NOMO-1 treated with DMSO at 0.1 percent for 48 hours (cell line): Measurements from ENCODE around the gene BTBD17.
A peak's percentile ranks its signal among the peaks of the same experiment; 100 is the strongest.

Experiments used
- DNase-seq: peaks from one replicate; lab custom pipeline; 2025; ENCODE audit not compliant: unreplicated experiment; lab: John Stamatoyannopoulos, UW

Gene BTBD17

DNA sequence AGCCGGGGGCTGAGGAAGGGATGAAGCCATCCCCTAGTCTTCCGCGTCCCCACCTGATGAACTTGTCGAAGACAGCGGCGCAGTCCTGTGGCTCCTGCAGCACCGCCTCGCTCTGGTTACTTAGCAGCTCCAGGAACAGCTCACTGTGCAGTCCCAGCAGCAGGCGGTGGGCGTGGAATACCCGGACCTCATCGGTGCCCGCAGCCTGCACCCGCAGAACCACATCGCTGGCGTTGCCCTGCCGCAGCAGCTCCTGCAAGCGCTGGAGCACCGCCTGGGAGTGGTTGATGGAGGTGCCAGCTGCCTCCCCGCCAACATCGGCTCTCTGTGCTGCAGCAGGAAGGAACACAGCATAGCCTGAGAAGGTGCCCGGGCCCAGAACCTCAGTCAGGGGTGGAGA, 1.8 kb downstream of the BTBD17 start:
- no peak for DNase-seq

DNA sequence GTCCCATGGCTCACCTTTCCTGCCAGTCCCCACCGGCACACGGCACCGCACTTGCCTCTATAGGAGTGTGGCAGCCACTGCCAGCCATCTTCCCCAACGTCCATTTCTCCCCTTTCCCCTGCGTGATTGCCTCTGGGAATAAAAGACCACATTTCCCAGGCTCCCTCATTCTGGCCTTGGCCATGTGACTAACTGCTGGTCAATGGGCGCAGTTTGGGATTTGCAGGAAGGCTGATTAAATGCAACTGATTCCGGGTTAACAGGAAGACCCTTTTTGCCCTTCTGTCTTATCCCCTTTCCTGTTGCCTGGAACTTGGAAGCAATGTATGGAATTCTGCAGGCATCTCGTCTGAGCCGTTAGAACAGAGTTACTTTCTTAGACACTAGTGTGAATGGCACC, 3.0 kb downstream of the BTBD17 start:
- DNase-seq, result no peak

DNA sequence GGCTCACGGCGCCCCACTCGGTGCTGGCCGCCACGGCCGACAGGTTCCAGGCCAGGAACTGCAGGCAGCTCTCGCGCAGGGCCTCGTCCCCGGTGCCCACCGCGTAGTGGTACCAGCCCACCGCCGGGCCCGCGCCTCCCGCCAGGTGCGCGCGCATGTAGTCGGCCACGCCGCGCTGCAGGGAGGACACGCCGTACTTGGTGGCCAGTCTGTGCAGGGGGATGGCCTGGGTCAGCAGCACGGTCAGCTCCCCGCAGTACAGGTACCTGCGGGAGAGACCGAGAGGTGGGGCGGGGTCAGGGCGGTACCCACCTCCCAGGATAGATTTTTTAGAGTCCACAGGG, 4.2 kb downstream of the BTBD17 start:
- no peak for DNase-seq

DNA sequence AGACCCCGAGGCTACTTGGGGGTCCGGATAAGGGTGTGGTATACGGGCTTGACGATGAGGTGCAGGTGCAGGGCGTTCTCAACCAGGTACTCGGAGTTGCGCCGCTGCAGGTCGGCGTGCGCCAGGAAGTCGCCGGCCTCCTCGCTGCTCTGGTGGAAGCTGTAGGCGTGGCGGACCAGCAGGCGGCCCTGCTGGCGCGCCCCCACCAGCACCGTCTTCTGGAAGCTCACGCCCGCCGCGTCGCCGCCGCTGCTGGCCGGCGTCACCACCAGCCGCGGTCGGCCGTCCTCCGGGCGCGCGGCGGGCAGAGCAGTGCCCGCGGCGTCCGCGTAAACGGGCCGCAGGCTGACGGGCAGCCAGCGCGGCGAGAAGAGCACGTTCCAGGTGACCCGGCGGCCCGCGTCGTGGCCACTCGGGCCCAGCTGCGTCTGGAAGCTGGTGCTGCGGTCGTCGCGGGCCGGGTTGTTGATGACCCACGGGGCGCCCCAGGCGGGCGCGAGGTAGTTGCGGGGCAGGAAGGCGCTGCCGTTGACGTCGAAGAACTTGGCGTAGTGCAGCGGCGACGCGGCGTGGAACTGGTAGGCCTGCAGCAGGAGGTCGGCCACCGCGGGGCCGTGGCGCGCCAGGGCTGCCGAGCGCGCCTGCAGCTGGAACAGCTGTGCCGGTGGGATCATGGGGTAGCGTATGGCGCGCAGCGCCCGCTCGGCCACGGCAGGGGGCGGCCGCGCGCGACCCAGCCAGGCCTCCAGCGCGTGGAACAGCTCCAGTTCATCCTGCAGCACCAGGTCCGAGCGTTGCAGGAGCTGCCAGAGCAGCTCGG, 4.8 kb downstream of the BTBD17 start:
- DNase-seq, result peak; percentile 32

- no peak for DNase-seq
Observed at GRCh38 chr17:74355065-74355464, 6.6 kb downstream of the BTBD17 start.

DNA sequence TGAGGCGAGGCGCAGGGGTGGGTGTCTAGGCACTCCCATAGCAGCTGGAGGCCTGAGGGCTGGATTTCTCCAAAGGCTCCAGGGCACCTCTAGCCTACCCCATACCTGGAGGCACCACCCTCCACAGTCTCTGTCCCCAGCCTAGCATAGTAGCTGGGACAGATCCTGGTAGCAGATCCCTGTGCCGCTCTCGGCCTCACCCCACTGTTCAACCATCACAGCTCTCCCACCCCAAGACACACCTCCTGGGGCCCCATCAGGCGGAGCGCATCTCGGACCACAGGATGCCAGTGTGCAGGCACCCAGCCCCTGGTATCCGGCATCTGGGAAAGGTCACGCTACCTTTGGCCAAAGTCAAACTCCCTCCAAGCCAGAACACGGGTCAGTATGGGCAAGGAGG, 7.1 kb downstream of the BTBD17 start:
- DNase-seq, result no peak

DNA sequence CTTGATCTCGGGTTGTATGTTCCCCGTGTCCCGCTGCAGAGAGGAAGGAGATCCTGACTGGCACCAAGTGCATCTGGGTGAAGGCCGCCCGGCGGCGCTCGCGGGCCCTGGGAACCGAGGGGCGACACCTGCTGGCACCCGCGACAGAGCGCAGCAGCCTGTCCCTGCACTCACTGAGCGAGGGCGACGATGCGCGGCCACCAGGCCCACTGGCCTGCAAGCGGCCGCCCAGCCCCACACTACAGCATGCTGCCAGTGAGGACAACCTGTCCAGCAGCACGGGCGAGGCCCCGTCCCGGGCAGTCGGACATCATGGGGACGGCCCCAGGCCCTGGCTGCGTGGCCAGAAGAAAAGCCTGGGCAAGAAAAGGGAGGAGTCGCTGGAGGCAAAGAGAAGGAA, 7.5 kb downstream of the BTBD17 start:
- DNase-seq, result peak; percentile 72

DNA sequence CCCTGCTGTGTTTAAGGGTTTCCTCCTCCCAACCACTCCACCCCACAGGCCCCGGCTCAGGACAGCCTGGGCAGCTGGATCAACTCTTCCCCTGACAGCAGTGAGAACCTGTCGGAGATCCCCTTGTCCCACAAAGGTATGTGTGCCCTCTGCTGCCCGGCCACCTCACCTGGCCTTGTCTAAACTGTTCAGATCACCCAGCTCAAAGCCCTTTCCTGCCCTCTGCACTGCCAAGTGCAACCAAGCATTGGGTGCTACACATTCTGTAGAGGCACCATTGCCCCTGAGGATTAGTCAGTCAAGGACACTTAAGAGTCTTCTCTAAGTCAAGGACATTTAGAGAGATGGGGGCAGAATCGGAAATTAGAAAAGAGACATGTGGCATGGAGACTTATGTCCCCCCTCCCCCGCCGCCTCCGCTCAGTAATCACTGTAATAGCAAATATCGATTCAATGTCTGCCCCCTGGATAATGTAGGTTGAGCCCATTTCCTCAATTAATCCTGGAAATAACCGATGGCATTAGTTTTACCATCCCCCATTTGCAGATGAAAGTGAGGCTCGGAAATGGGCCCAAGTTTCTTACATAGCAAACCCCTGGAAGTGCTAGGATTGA, 8.1 kb downstream of the BTBD17 start:
- DNase-seq, result no peak

DNA sequence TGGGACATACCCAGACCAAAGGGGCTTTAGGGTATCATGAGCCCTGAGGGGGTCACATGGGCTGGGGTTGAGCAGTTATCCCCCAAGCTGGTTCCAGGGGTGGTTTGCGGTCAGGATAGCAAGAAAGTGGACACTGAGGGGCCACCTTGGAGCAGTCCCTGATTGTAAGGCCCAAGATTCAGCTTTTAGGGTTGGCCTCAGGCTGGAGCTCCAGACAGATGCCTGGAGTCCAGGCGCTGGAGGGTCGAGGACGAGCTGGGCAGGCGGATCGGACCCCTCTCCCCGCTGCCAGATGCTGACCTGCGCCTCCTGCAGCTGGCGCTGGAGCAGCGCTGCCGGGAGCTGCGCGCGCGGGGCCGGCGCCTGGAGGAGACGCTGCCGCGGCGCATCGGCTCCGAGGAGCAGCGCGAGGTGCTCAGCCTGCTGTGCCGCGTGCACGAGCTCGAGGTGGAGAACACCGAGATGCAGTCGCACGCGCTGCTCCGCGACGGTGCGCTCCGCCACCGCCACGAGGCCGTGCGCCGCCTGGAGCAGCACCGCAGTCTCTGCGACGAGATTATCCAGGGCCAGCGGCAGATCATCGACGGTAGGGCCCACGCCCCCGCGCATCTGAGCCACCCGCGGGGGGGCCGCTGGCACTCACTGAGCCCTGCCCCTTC, 10.0 kb downstream of the BTBD17 start:
- DNase-seq, result no peak

GRCh38 chr17:74350486-74350885, 11.2 kb downstream of the BTBD17 start:
- no peak for DNase-seq

GRCh38 chr17:74349120-74349519, 12.5 kb downstream of the BTBD17 start:
- no peak for DNase-seq

DNA sequence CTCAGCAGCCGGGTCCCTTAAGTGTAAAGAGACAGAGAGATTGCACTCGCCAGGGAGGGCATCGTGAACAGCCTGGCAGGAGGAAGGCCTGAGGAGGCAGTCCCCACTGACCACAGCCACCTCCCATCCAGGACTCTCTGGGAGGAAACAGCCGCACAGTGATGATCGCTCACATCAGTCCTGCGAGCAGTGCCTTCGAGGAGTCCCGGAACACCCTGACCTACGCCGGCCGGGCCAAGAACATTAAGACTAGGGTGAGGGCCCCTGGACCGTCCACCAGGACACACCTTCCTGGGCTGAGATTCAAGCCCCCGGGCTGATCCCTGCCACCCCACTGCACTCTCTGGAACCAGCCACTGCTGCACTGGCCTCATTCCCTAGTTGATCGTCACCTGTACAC, 14.0 kb downstream of the BTBD17 start:
- DNase-seq, result no peak

DNA sequence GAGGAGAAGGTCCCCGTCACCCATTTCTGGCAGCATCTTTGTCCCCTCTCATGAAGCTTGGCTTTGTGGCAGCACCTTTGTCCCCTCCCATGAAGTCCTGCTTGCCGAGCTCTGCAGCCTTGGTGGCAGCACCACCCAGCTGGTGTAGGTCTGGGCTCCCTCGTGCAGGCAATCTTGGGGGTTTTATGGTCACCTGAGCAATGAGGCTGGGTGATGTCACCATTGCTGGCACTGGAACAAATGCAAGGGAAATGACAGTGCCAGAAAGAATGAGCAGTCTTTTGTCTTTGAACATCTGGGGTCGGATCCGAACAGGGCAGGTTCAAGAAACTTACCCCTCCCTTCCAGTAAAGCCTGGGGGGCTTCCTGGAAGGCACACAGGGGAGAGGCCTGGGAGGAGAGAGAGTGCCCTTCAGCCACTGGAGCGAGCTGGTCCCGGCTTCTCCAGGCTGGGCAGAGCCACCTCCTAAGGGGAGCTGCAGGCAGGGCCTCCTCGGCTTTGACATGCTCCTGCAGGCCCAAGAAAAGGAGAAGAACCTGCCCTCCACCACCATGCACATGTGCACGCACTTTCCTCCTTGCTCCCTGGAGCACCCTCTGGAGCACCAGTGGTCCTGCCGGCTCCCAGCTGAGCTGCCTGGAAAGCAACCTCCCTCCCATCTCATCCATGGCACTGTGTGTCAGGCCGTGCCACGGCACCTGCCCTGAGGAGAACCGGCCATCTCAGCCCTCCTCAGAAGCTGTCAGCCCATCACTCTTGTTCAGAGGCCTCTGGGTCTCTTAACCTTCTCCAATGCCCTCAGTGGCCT, 16.0 kb downstream of the BTBD17 start:
- DNase-seq, result no peak

GRCh38 chr17:74344658-74345057, 17.0 kb downstream of the BTBD17 start:
- no peak for DNase-seq

DNA sequence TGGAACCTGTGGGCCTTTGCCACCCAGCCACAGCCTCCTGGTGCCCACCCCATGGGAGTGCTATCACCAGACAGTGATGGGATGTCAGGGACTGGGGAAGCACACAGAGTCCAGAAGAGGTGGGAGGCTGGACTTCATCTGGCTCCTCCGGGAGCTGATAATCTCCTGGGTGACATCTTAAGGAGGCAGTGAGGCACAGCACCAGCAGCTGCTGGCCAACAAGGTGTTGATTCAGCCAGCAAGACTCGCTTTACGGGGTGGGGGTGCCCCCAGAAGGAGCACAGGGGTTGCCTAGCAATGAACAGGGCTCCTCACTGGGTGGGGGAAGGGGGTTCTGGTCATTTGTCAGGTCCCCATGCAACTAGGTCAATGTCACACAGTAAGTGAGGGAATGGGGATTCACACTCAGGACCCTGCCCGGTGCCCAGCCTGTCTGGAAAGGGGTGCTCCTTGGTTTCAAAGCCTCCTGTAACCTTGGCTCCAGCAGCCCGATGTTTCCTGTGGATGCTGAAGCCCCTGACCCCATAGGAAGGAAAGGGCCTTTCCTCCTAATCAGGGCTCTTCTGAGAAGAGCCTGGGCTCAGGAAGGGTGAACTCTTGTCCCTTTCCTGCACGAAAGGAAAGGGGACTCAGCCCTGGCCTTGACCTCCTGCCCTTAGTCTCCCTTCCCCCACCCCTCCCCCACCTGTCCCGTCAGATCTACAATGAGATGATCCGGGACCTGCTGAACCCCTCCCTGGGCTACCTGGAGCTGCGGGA, 18.0 kb downstream of the BTBD17 start:
- DNase-seq, result no peak

DNA sequence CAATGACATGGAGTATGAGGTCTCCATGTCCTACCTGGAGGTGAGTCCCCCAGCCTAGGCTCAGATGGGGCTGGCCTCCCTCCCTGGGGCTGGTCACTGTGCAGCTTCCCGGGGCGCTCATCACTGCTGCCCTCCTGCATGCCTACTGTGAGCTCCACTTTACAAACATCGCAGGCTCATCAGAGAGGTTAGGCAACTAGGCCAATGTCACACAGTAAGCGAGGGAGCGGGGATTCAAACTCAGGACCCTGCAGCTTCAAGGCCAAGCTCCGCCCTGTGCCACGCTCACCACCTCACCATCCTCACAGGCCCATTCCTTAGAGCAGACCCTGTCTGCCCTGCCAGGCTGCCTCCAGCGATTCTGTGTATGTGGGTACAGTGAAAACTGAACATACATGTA, 18.5 kb downstream of the BTBD17 start:
- DNase-seq, result no peak

DNA sequence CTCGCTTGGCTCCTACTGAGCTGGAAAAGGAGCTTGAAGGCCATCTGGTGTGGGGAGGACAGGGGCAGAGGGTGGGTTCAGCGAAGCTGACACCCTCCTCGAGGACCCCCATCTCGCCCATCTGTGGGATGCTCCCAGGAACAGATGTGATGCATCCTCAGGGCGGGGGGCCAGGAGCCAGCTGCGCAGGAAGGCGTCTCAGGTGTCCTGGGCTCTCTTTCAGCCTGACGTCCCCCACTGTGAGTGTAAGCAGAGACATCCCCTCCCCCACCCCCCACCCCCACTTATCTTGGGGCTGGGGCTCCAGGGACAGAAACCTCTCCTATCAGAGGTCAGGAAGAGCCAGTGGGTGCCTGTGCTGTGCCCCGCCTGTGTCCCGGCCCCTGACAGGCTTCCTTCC, 19.4 kb downstream of the BTBD17 start:
- DNase-seq, result no peak

DNA sequence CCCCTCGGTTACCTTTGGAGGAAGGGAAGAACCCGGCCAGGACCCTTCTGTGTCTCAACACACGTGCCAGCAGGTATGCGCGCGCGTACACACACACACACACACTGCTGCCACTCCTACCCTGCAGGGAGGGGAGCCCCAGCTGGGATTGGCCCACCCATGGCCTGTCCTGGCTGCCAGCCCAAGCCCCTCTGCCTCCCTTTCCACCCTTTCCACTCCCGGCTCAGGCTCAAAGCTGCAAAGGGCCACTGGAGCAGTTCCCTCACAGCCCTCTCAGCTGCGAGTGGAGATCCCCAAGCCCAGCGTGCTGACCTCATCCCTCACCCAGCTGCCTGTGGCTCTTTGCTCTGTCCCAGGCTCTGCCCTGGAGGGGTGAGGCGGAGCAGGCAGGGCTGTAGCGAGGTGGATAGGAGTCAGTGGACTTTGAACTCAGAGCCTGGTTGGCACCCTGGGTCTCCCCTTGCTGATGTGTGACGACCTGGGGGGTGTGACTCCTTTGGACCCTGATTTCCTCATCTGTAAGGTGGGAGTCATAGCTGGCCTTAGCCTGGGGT, 21.1 kb downstream of the BTBD17 start:
- DNase-seq, result no peak

GRCh38 chr17:74339537-74340195, 22.0 kb downstream of the BTBD17 start:
- DNase-seq, result no peak
